Measurements from ENCODE around the gene NTM.

DNA sequence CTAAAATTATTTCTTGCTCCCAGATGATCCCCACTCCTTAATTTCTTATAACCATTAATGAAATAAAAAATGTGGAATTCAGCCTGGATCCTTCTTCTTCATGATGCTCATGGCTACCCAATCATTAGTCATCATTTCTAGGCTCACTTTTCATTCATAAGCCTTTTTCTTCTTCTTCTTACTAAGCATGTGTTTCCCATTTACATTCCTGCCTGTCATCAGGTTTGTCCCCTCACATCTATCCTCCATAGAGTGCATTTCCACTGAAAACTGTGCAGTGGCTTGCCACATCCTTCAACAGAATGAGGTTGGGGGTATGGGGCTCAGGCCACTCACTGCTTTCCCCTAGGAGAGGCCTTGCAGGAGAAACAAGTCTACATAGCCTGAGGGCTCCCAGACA, 35.8 kb upstream of the NTM start:
- TF ChIP-seq, protein P1, sequence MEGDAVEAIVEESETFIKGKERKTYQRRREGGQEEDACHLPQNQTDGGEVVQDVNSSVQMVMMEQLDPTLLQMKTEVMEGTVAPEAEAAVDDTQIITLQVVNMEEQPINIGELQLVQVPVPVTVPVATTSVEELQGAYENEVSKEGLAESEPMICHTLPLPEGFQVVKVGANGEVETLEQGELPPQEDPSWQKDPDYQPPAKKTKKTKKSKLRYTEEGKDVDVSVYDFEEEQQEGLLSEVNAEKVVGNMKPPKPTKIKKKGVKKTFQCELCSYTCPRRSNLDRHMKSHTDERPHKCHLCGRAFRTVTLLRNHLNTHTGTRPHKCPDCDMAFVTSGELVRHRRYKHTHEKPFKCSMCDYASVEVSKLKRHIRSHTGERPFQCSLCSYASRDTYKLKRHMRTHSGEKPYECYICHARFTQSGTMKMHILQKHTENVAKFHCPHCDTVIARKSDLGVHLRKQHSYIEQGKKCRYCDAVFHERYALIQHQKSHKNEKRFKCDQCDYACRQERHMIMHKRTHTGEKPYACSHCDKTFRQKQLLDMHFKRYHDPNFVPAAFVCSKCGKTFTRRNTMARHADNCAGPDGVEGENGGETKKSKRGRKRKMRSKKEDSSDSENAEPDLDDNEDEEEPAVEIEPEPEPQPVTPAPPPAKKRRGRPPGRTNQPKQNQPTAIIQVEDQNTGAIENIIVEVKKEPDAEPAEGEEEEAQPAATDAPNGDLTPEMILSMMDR (IDR thresholded peaks at IDR 0.05), result no peak
- TF ChIP-seq POLR2A (IDR thresholded peaks at IDR 0.05), result no peak

All from uterus (tissue), 2 donors.